Measurements from ENCODE around the gene INO80E.

- no peak for TF ChIP-seq FOSL2 (IDR thresholded peaks at IDR 0.05)
- TF ChIP-seq FOSL2 (CRISPR knock-in tag; IDR thresholded peaks at IDR 0.05): no peak
- TF ChIP-seq CTCF (IDR thresholded peaks at IDR 0.05): no peak
These were observed 44.2 kb upstream of the INO80E start for GRCh38 chr16:29951625-29952365.

Data from A549 (cell line).